SK-N-SH (cell line): ENCODE results near the gene RBM20.

Experiments used
- CTCF ChIP-seq: fragments of 200-600 bp; sonication (generic); IDR thresholded peaks from 2 replicates; pipeline ENCODE4 v1.6.1; 2017; ENCODE audit warnings: antibody characterized with exemption, mild to moderate bottlenecking, moderate library complexity
- JUND ChIP-seq: IDR thresholded peaks from 2 replicates; pipeline ENCODE4 v1.4.0; 2012
- PBX3 ChIP-seq: IDR thresholded peaks from 2 replicates; pipeline ENCODE4; 2012
- POLR2AphosphoS5 ChIP-seq: IDR thresholded peaks from 2 replicates; pipeline ENCODE4 v1.6.1; 2012; ENCODE audit warnings: low read depth, low read length
- RXRA ChIP-seq: IDR thresholded peaks from 2 replicates; pipeline ENCODE4 v1.4.0; 2012; ENCODE audit warnings: low read depth, mild to moderate bottlenecking, borderline replicate concordance
- TCF12 ChIP-seq: IDR thresholded peaks from 2 replicates; pipeline ENCODE4 v1.4.0; 2012
- YY1 ChIP-seq: IDR thresholded peaks from 2 replicates; pipeline ENCODE4 v1.4.0; 2012; ENCODE audit warnings: low read depth, mild to moderate bottlenecking

DNA sequence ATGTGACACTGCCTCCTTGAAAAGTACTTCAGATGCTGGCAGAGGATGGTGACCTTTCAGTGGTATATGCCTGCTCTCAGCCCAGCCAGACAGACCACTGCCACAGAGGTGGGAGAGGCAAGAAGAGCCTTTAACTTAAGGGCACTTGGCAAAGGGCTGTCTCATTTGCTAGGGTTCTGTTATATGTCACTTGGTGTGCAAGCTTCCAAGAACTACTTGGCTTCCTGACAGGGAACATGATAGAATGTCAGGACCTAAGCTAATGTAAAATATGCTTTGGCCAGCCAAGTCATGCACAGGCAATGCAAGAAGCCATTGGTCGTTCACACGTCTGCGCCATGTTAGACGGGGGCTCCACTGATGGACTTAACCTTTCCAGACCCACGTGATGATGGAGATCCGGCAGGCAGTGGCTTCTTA is 54.7 kb downstream of the RBM20 start:
- TF ChIP-seq CTCF (no peak), JUND (no peak), YY1 (no peak), TCF12 (peak; percentile 69; the same call in 1 of the 2 replicates), POLR2AphosphoS5 (no peak), PBX3 (peak; percentile 43), RXRA (no peak)
